GM19239 (cell line): ENCODE results near the gene SPEM2.

ENCODE experiments used
- DNase-seq: peaks from one replicate; pipeline ENCODE4 v3.0.0; 2011; ENCODE audit warnings: low spot score; ENCODE audit not compliant: insufficient read length
- FAIRE-seq: peaks from 2 replicates; lab custom pipeline; 2011; peaks lifted over from hg19 to GRCh38; lab: Jason Lieb, UNC

SPEM2 gene

GRCh38 chr17:7425316-7425715 lies at the start of gene SPEM2:
TSS of gene SPEM2 (plus strand) at chr17:7425616. CDS start at chr17:7425689, 73 bp downstream.
- FAIRE-seq: no peak

GRCh38 chr17:7379134-7379533 lies 46.3 kb upstream of the SPEM2 start:
- DNase-seq (no peak), FAIRE-seq (no peak)

More at GRCh38 chr17:7425316-7425715, at the start of gene SPEM2:
- no peak for DNase-seq

- DNase-seq (no peak), FAIRE-seq (no peak)
These were observed 45.1 kb upstream of the SPEM2 start for GRCh38 chr17:7380321-7380720.

GRCh38 chr17:7380855-7381683 lies 44.3 kb upstream of the SPEM2 start, which contains the start of gene TNK1:
TSS of gene TNK1 (plus strand) at chr17:7381089. CDS start at chr17:7382927, 1,838 bp downstream.
- no peak for DNase-seq
- FAIRE-seq: no peak

GRCh38 chr17:7382901-7383300 lies 42.5 kb upstream of the SPEM2 start:
- FAIRE-seq: no peak
- no peak for DNase-seq

GRCh38 chr17:7383371-7383741 lies 42.1 kb upstream of the SPEM2 start:
- no peak for DNase-seq
- no peak for FAIRE-seq

GRCh38 chr17:7383742-7384488 lies 41.5 kb upstream of the SPEM2 start:
- DNase-seq (peak; percentile 95), FAIRE-seq (peak; percentile 65)

- no peak for FAIRE-seq
These were observed 40.8 kb upstream of the SPEM2 start for GRCh38 chr17:7384489-7385081.

GRCh38 chr17:7388856-7389255 lies 36.6 kb upstream of the SPEM2 start:
- FAIRE-seq (no peak), DNase-seq (no peak)

More at GRCh38 chr17:7384489-7385081, 40.8 kb upstream of the SPEM2 start:
- DNase-seq: no peak

GRCh38 chr17:7389924-7390910 lies 35.2 kb upstream of the SPEM2 start:
- FAIRE-seq: no peak

GRCh38 chr17:7391307-7391706 lies 34.1 kb upstream of the SPEM2 start:
- DNase-seq (no peak), FAIRE-seq (no peak)

More at GRCh38 chr17:7389924-7390910, 35.2 kb upstream of the SPEM2 start:
- DNase-seq: no peak

GRCh38 chr17:7392696-7393612 lies 32.5 kb upstream of the SPEM2 start:
- DNase-seq: no peak
- no peak for FAIRE-seq

GRCh38 chr17:7393613-7394451 lies 31.6 kb upstream of the SPEM2 start:
- peak; percentile 70 for DNase-seq

GRCh38 chr17:7394452-7395191 lies 30.8 kb upstream of the SPEM2 start, which contains the start of gene PLSCR3:
TSS of gene PLSCR3 (minus strand) at chr17:7394525. CDS start at chr17:7394110, 415 bp downstream.
- DNase-seq (peak; percentile 97), FAIRE-seq (peak; percentile 95)

More at GRCh38 chr17:7393613-7394451, 31.6 kb upstream of the SPEM2 start:
- FAIRE-seq: peak; percentile 73

GRCh38 chr17:7396147-7396546 lies 29.3 kb upstream of the SPEM2 start:
- FAIRE-seq: no peak

GRCh38 chr17:7398612-7399011 lies 26.8 kb upstream of the SPEM2 start:
- FAIRE-seq (no peak), DNase-seq (no peak)

More at GRCh38 chr17:7396147-7396546, 29.3 kb upstream of the SPEM2 start:
- no peak for DNase-seq
